ENCODE measurements around the gene PDCD6IP.

- TF ChIP-seq POLR2A (IDR thresholded peaks at IDR 0.05; ENCODE audit: low read depth, low read length): no peak
- TF ChIP-seq POLR2AphosphoS5 (IDR thresholded peaks at IDR 0.05; ENCODE audit: low read depth, low read length): no peak
Observed at GRCh38 chr3:33908250-33908851, 109.9 kb downstream of the PDCD6IP start.

Measured in GM12892 (cell line).